ENCODE results near the gene CCDC121. TPM values are rescaled to one million over a fixed set of nuclear protein-coding genes. Genes with fewer than 3 reads are reported as not detected.

The CCDC121 gene
- total and polyA plus RNA-seq, 10 of the 15 experiments (the other 5 are each of a cell fraction or from before 2014, with no cell fraction given): 0.34 to 1.2 (median 0.63) TPM

DNA sequence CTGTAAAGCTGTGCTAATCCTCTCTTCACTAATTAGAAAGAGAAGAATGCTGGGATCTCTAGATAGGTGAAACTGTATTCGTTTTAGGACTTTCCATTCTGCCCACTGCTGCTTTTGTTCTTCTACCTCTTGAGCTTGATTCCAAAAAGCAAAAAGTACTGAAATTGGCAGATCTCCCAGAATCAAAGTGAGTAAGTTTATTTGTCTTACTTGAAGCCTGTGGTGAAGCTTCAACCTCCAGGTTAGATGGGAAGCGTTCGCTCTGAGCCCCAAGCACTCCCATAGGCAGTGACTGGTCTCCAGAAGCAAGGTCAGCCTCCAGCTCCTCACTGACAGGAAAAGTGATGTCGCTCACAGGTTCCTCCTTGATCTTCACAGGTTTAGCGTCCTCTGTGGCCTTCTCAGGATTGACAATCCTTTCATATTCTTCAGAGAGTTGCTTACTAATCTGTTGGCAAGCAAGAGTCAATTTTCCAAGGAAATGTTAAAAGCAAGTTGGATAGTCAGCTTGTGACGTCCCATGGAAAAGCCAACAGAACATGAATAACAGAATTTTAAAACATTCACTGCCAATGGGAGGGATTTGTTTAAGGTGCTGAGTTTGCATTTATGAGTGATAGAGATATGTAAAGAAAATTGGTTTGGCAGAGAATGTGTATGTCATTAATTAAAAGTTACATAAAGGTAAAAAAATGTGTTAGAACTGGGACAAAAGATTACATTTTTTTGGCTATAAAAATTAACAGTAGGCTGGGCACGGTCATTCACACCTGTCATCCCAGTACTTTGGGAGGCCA is 26.5 kb upstream of the CCDC121 start:
- no TSS peak for BruUV-seq (replicated peaks)
- FAIRE-seq: no peak
- CTCF ChIA-PET: interaction anchor here (1.1 kb wide), 1 partner anchor 28 kb away, joined by 5 read pairs; no protein-coding TSS in a partner anchor

DNA sequence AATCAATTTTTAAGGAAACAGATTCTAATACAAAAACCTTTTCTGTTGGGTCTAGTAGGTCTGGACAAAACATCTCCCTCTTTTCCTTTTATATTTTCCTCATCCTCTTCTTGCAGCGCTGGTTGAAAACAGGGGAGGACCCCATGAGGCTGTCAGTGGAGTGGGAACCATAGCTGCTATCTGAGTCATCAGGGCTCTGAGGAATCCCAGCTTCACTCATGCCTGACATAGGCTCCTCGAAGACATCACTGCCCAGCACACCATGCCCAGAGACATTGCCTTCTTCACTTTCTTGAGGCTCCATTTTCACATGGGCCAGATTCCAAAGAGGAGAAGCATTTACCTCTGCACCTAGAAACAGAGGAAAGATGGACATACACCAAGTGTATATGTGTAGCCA is 24.6 kb upstream of the CCDC121 start:
- 50% methylated on average over 2 of the region's 2 CpGs for WGBS (ENCODE audit: insufficient coverage, insufficient replicate concordance, low lambda C conversion rate, missing lambda C conversion rate)
- BruUV-seq (replicated peaks): no TSS peak
- TF ChIP-seq, protein P1, sequence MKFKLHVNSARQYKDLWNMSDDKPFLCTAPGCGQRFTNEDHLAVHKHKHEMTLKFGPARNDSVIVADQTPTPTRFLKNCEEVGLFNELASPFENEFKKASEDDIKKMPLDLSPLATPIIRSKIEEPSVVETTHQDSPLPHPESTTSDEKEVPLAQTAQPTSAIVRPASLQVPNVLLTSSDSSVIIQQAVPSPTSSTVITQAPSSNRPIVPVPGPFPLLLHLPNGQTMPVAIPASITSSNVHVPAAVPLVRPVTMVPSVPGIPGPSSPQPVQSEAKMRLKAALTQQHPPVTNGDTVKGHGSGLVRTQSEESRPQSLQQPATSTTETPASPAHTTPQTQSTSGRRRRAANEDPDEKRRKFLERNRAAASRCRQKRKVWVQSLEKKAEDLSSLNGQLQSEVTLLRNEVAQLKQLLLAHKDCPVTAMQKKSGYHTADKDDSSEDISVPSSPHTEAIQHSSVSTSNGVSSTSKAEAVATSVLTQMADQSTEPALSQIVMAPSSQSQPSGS (IDR thresholded peaks at IDR 0.05; ENCODE audit: low read length): no peak
- TF ChIP-seq PAX8 (IDR thresholded peaks at IDR 0.05): no peak
- no peak for TF ChIP-seq TBL1XR1 (IDR thresholded peaks at IDR 0.05; ENCODE audit: low read depth, low read length)
- TF ChIP-seq SIN3A (IDR thresholded peaks at IDR 0.05; ENCODE audit: low read depth, low read length): no peak
- TF ChIP-seq EP300 (IDR thresholded peaks at IDR 0.05; ENCODE audit: borderline replicate concordance in 1 of 2, control insufficient read depth in 1 of 2, low read depth in 2 of 2, low read length in 2 of 2): no peak
- no peak for TF ChIP-seq ZBTB33 (IDR thresholded peaks at IDR 0.05)
- no peak for TF ChIP-seq NFYB (IDR thresholded peaks at IDR 0.05; ENCODE audit: insufficient read depth, low read depth, low read length)
- TF ChIP-seq BACH1 (IDR thresholded peaks at IDR 0.05; ENCODE audit: borderline replicate concordance): no peak
- TF ChIP-seq RCOR1 (conservative IDR thresholded peaks at IDR 0.05; ENCODE audit: low read depth, low read length): no peak
- TF ChIP-seq EED (IDR thresholded peaks at IDR 0.05; ENCODE audit: low read depth): no peak

More for the DNA sequence above, 26.5 kb upstream of the CCDC121 start:
- Histone ChIP-seq H3K27me3 (replicated peaks in 1 of 2; ENCODE audit: control insufficient read depth in 2 of 2, insufficient read depth in 2 of 2, low read length in 1 of 2) (no peaks in the 10 kb centered on the region), H3K9ac (ENCODE audit: control insufficient read depth, insufficient read depth, low read length) (no peak overlapping the region), H2AFZ (ENCODE audit: control insufficient read depth, low read depth, low read length) (no peak overlapping the region), H3K36me3 (ENCODE audit: control insufficient read depth in 2 of 2, insufficient read depth in 2 of 2, low read length in 1 of 2) (peaks cover 0 to 39% of the 10 kb centered on the region in 2 experiments), H3K9me3 (replicated peaks; ENCODE audit: control insufficient read depth, insufficient read depth, low read length) (no peaks in the 10 kb centered on the region), H4K20me1 (ENCODE audit: control insufficient read depth, insufficient read depth) (no peaks in the 10 kb centered on the region), H3K4me3 (no peak overlapping the region), H3K79me2 (ENCODE audit: control insufficient read depth, insufficient read depth, low read length) (no peaks in the 10 kb centered on the region), H3K27ac (ENCODE audit: control insufficient read depth, insufficient read depth) (no peak overlapping the region), H3K4me1 (ENCODE audit: control insufficient read depth, insufficient read depth, low read length) (no peaks in the 10 kb centered on the region), H3K4me2 (ENCODE audit: control insufficient read depth, insufficient read depth) (no peak overlapping the region)
- POLR2A ChIA-PET: interaction anchor here (1.0 kb wide), 1 partner anchor 8 kb away, joined by 3 read pairs; the partner anchor contains the start of genes SLC4A1AP and SUPT7L
- intact Hi-C loops (cut with micrococcal nuclease; ENCODE audit: unreplicated experiment): no loop called here
- RAD21 ChIA-PET (ENCODE audit: unreplicated experiment): no interaction called here
- SMC1A ChIA-PET (ENCODE audit: uncharacterized antibody, unreplicated experiment): interaction anchor here (0.8 to 1.7 kb wide), 2 partner anchors 15 to 27 kb away, joined by 3 to 4 read pairs; no protein-coding TSS in a partner anchor
- DNase-seq (ENCODE audit: low read depth, low spot score) (no peak), ATAC-seq (no peak)
- 96% methylated on average over 7 of the region's 7 CpGs for WGBS (ENCODE audit: insufficient coverage, insufficient replicate concordance, low lambda C conversion rate, missing lambda C conversion rate)
- TF ChIP-seq EGR1 (IDR thresholded peaks at IDR 0.05; ENCODE audit: borderline replicate concordance in 1 of 2, low read depth in 2 of 2, low read length in 2 of 2): no peak
- TF ChIP-seq POU2F2 (IDR thresholded peaks at IDR 0.05; ENCODE audit: borderline replicate concordance, low read depth, low read length): no peak
- no peak for TF ChIP-seq SMAD1 (IDR thresholded peaks at IDR 0.05; ENCODE audit: low read depth, partially characterized antibody)
- no peak for TF ChIP-seq MTA3 (IDR thresholded peaks at IDR 0.05; ENCODE audit: borderline replicate concordance, low read length)
- TF ChIP-seq CBX5 (IDR thresholded peaks at IDR 0.05; ENCODE audit: low read depth): no peak
- TF ChIP-seq SMARCA5 (IDR thresholded peaks at IDR 0.05): no peak
- no peak for TF ChIP-seq KDM1A (IDR thresholded peaks at IDR 0.05; ENCODE audit: borderline replicate concordance)
- TF ChIP-seq ATF7 (IDR thresholded peaks at IDR 0.05; ENCODE audit: low read depth): no peak
- no peak for TF ChIP-seq MXI1 (IDR thresholded peaks at IDR 0.05; ENCODE audit: low read depth, low read length)
- in situ Hi-C loops (cut with MboI): no loop called here

More for the DNA sequence above, 24.6 kb upstream of the CCDC121 start:
- ChIA-PET RAD21 (ENCODE audit: unreplicated experiment) (no interaction called here), POLR2A (interaction anchor here (0.6 kb wide), 1 partner anchor 18 kb away, joined by 4 read pairs; no protein-coding TSS in a partner anchor), CTCF (no interaction called here), SMC1A (ENCODE audit: uncharacterized antibody, unreplicated experiment) (no interaction called here)
- Histone ChIP-seq H4K20me1 (ENCODE audit: control insufficient read depth, insufficient read depth) (no peaks in the 10 kb centered on the region), H3K27ac (ENCODE audit: control insufficient read depth, insufficient read depth) (no peak overlapping the region), H3K27me3 (replicated peaks in 1 of 2; ENCODE audit: control insufficient read depth in 2 of 2, insufficient read depth in 2 of 2, low read length in 1 of 2) (no peaks in the 10 kb centered on the region), H3K9me3 (replicated peaks; ENCODE audit: control insufficient read depth, insufficient read depth, low read length) (no peaks in the 10 kb centered on the region), H3K4me2 (ENCODE audit: control insufficient read depth, insufficient read depth) (no peak overlapping the region), H3K4me1 (ENCODE audit: control insufficient read depth, insufficient read depth, low read length) (no peaks in the 10 kb centered on the region), H3K4me3 (no peak overlapping the region), H2AFZ (ENCODE audit: control insufficient read depth, low read depth, low read length) (no peak overlapping the region), H3K79me2 (ENCODE audit: control insufficient read depth, insufficient read depth, low read length) (no peaks in the 10 kb centered on the region), H3K9ac (ENCODE audit: control insufficient read depth, insufficient read depth, low read length) (no peak overlapping the region), H3K36me3 (ENCODE audit: control insufficient read depth in 2 of 2, insufficient read depth in 2 of 2, low read length in 1 of 2) (peaks cover 0 to 35% of the 10 kb centered on the region in 2 experiments)
- intact Hi-C loops (cut with micrococcal nuclease; ENCODE audit: unreplicated experiment): no loop called here
- FAIRE-seq: no peak
- ATAC-seq: no peak
- in situ Hi-C loops (cut with MboI): no loop called here
- DNase-seq (ENCODE audit: low read depth, low spot score): no peak

Measured in GM12878 (cell line).